Activated CD4-positive, alpha-beta T cell treated with anti-CD3 and anti-CD28 coated beads for 4 hours (primary cell): ENCODE results near the gene ATP6V0E1.
A peak's percentile ranks its signal among the peaks of the same experiment; 100 is the strongest.

Source experiments
- DNase-seq, 2 donors: peaks; one replicate each; pipeline ENCODE4 v3.0.0-alpha.2; 2020

ATP6V0E1 gene

GRCh38 chr5:172983542-172984243 is at the start of gene ATP6V0E1:
TSS of gene ATP6V0E1 (plus strand) at chr5:172983771. CDS start at chr5:172983861, 90 bp downstream.
- DNase-seq: peak; percentile 90 to 92

- DNase-seq: no peak
Measured at GRCh38 chr5:172935096-172935495, 48.5 kb upstream of the ATP6V0E1 start.

- no peak for DNase-seq
Measured at GRCh38 chr5:172936401-172936800, 47.2 kb upstream of the ATP6V0E1 start.

GRCh38 chr5:172939071-172939470 is 44.5 kb upstream of the ATP6V0E1 start:
- no peak for DNase-seq

GRCh38 chr5:172939611-172940267 is 43.8 kb upstream of the ATP6V0E1 start:
- no peak for DNase-seq

- DNase-seq: no peak
Measured at GRCh38 chr5:172940268-172941066, 43.1 kb upstream of the ATP6V0E1 start.

- DNase-seq: no peak
Measured at GRCh38 chr5:172941067-172941516, 42.5 kb upstream of the ATP6V0E1 start.

- DNase-seq: no peak
Measured at GRCh38 chr5:172942556-172942955, 41.0 kb upstream of the ATP6V0E1 start.

- no peak for DNase-seq
Measured at GRCh38 chr5:172943283-172943841, 40.2 kb upstream of the ATP6V0E1 start.

GRCh38 chr5:172943906-172944305 is 39.7 kb upstream of the ATP6V0E1 start:
- no peak for DNase-seq

GRCh38 chr5:172944741-172945140 is 38.8 kb upstream of the ATP6V0E1 start:
- no peak for DNase-seq

- no peak for DNase-seq
Measured at GRCh38 chr5:172945151-172945550, 38.4 kb upstream of the ATP6V0E1 start.

- no peak for DNase-seq
Measured at GRCh38 chr5:172946146-172946545, 37.4 kb upstream of the ATP6V0E1 start.

- DNase-seq: no peak
Measured at GRCh38 chr5:172949426-172949825, 34.1 kb upstream of the ATP6V0E1 start.

- no peak for DNase-seq
Measured at GRCh38 chr5:172950176-172950965, 33.2 kb upstream of the ATP6V0E1 start.

- DNase-seq: no peak
Measured at GRCh38 chr5:172951371-172952033, 32.1 kb upstream of the ATP6V0E1 start.

GRCh38 chr5:172952034-172952511 is 31.5 kb upstream of the ATP6V0E1 start:
- no peak for DNase-seq

- no peak for DNase-seq
Measured at GRCh38 chr5:172953776-172954675, 29.5 kb upstream of the ATP6V0E1 start.

- DNase-seq: no peak
Measured at GRCh38 chr5:172954751-172955159, 28.8 kb upstream of the ATP6V0E1 start.

- no peak for DNase-seq
Measured at GRCh38 chr5:172956228-172956627, 27.3 kb upstream of the ATP6V0E1 start.

GRCh38 chr5:172956936-172957335 is 26.6 kb upstream of the ATP6V0E1 start:
- DNase-seq: no peak
